Measurements from ENCODE around the gene CD6. TPM values are rescaled to one million over a fixed set of nuclear protein-coding genes. Genes with fewer than 3 reads are reported as not detected.
"Not testable (repeated sequence)": the region's sequence is repeated elsewhere in the genome, so short reads cannot be mapped to it uniquely, and the experiment has no call there.

CD6 gene
- total RNA-seq, 1 donor from 2014 or later = 0.08 TPM

GRCh38 chr11:60951904-60952741 is 19.4 kb upstream of the CD6 start, which contains the start of gene SLC15A3:
Gene SLC15A3 (minus strand): TSS chr11:60952176. CDS start chr11:60951551, 625 bp downstream.
- DNase-seq (ENCODE audit: low read depth) = peak; percentile 51

GRCh38 chr11:60952742-60953170 is 18.7 kb upstream of the CD6 start:
- DNase-seq (ENCODE audit: low read depth) = no peak

- no peak for DNase-seq (ENCODE audit: low read depth)
Observed at GRCh38 chr11:60953781-60954180, 17.7 kb upstream of the CD6 start.

- no peak for DNase-seq (ENCODE audit: low read depth)
Observed at GRCh38 chr11:60954421-60954820, 17.1 kb upstream of the CD6 start.

- DNase-seq (ENCODE audit: low read depth) = no peak
Observed at GRCh38 chr11:60955571-60955970, 15.9 kb upstream of the CD6 start.

GRCh38 chr11:60957188-60957587 is 14.3 kb upstream of the CD6 start:
- no peak for DNase-seq (ENCODE audit: low read depth)

- no peak for DNase-seq (ENCODE audit: low read depth)
Observed at GRCh38 chr11:60959431-60959830, 12.0 kb upstream of the CD6 start.

GRCh38 chr11:60960405-60960804 is 11.1 kb upstream of the CD6 start:
- DNase-seq (ENCODE audit: low read depth) = no peak

- DNase-seq (ENCODE audit: low read depth) = no peak
Observed at GRCh38 chr11:60964801-60965200, 6.7 kb upstream of the CD6 start.

GRCh38 chr11:60966890-60967289 is 4.6 kb upstream of the CD6 start:
- no peak for DNase-seq (ENCODE audit: low read depth)

- DNase-seq (ENCODE audit: low read depth) = no peak
Observed at GRCh38 chr11:60968223-60968622, 3.3 kb upstream of the CD6 start.

- DNase-seq (ENCODE audit: low read depth) = peak; percentile 50
Observed at GRCh38 chr11:60970369-60970774, 1.1 kb upstream of the CD6 start.

GRCh38 chr11:60970890-60971289 is 590 bp upstream of the CD6 start:
- no peak for DNase-seq (ENCODE audit: low read depth)

- DNase-seq (ENCODE audit: low read depth) = no peak
Observed at GRCh38 chr11:60972182-60973030, 926 bp downstream of the CD6 start.

- DNase-seq (ENCODE audit: low read depth) = no peak
Observed at GRCh38 chr11:60973699-60974098, 2.2 kb downstream of the CD6 start.

GRCh38 chr11:60974316-60974715 is 2.8 kb downstream of the CD6 start:
- not testable (repeated sequence) for DNase-seq (ENCODE audit: low read depth)

GRCh38 chr11:60974726-60975125 is 3.2 kb downstream of the CD6 start:
- no peak for DNase-seq (ENCODE audit: low read depth)

- DNase-seq (ENCODE audit: low read depth) = no peak
Observed at GRCh38 chr11:60977224-60977623, 5.7 kb downstream of the CD6 start.

- DNase-seq (ENCODE audit: low read depth) = no peak
Observed at GRCh38 chr11:60977836-60978235, 6.4 kb downstream of the CD6 start.

GRCh38 chr11:60978546-60979380 is 7.3 kb downstream of the CD6 start:
- DNase-seq (ENCODE audit: low read depth) = peak; percentile 86

GRCh38 chr11:60981515-60981914 is 10.0 kb downstream of the CD6 start:
- DNase-seq (ENCODE audit: low read depth) = no peak
